HG03196 (cell line): ENCODE data around the gene GC.
"Not testable (repeated sequence)": the region's sequence is repeated elsewhere in the genome, so short reads cannot be mapped to it uniquely, and the experiment has no call there.

Experiments
- ATAC-seq: cut with Tn5 transposase; IDR thresholded peaks from one replicate; pipeline ENCODE4 v1.9.1; 2021; ENCODE audit not compliant: unreplicated experiment

The GC gene

DNA sequence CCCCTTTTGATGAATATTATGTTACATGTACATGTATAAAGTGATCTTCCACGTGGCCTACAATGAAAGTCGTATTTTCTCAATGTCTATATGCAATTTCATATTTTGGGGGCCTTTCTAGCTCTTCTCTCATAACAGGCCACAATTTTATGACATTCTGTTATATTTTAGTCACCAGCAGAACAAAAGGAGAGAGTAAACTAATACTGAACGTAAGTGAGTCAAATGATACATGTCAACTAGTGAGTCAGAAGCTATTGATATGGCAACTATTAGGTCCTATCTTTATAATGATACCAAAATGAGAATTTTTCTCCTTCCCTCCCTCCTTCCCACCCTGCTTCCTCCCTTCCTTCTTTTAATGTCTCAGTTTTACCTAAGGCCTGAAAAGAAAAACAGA is 14.4 kb downstream of the GC start:
- ATAC-seq, result no peak

- no peak for ATAC-seq
These were observed 15.8 kb downstream of the GC start for GRCh38 chr4:71768123-71768522.

DNA sequence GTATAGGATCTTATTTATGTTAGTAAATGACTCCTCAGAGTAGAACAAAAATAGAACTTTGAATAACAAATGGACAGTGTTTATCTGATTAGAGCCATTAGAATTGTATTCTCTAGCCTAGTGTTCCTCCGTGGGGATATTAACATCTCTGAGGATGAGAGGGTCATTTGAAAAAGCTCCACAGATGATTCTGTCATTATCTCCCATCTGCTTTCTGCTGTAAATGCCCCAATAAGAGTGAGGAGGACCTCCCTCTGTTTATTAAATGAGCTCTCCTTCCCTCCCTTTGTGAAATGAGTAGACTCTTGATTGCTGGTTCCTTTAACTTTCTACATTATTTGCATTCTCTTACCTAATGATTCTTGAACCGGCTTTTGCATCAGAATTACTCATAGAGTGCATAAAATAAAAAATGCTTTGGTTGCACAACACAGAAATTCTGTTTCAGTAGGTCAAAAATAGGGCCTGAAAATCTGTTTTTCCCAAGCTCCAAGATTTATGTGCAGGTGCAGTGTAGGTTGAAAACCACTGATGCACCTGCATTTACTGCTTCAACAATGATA is 18.0 kb downstream of the GC start:
- no peak for ATAC-seq

GRCh38 chr4:71765350-71765749 is 18.5 kb downstream of the GC start:
- ATAC-seq, result no peak

- no peak for ATAC-seq
These were observed 31.4 kb downstream of the GC start for GRCh38 chr4:71752383-71753042.

DNA sequence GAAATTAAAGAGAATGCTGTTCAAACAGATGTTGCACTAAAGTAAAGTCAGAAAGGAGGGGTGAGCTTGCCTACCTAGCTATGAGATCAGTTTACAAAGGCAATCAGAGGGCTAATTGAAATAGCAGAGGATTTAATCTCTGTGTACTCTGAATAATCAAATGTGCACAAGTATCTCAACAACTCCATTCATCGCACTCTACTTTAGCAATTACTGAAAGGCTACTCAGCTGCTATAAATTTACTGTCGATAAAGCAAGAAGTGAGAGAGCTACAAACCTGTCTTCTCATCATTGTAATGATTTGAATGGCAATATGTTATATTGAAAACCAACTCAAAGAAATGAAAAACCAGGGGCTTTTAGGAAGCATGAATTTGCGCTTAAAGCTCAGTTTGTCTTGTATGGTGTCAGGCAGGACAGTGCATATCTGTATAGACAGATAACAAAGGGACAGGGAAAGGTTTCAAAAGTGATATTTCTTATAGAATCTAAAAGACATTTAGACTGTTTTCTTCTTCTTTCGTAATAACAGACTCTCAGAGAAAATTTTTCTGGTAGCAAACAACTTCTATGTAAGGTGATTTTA is 34.8 kb downstream of the GC start:
- no peak for ATAC-seq

DNA sequence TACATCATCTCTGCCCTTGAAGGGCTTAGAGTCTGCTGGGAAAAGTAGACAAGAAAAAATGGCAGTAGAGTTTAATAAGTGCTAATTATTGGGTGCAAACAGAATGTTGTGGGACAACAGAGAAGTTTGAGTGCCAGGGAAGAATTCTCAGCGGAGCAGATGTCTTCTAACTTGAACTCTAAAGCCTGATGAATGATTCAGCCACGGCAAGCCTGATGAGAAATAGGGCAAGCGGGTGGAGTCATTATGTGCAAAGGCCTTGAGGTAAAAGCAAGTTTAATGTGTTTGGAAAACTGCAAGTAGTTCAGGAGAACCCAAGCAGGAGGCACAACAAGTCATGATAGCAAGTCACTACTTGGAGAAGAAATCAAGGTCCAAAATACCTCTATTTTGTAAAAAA is 37.5 kb downstream of the GC start:
- no peak for ATAC-seq

DNA sequence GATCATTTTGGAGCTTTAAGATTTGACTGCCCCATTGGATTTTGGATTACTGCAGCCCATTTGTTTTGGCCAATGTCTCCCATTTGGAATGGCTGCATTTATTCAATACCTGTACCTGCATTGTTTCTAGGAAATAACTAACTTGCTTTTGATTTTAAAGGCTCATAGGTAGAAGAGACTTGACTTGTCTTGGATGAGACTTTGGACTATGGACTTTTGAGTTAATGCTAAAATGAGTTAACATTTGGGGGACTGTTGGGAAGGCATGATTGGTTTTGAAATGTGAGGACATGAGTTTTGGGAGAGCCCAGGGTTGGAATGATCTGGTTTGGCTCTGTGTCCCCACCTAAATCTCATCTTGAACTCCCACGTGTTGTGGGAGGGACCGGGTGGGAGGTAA is 45.1 kb downstream of the GC start:
- ATAC-seq, result not testable (repeated sequence)

DNA sequence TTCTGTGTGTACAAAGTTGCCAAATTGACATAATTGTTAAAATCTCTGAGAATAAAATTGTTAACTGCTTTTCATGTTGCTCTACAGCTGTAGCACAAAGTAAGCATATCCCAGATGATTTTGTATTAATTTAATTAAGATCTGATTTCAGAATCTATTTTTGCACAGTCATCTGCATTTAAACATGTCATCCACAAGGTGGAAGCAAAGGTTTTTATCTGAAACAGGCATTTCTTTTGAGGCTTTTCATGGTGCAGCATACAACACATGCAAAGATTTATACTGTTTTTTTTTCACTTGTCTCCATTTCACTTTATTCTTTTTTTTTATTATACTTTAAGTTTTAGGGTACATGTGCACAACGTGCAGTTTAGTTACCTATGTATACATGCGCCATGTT is 51.2 kb downstream of the GC start:
- ATAC-seq, result no peak

- ATAC-seq, result no peak
These were observed 51.8 kb downstream of the GC start for GRCh38 chr4:71732066-71732465.

GRCh38 chr4:71729856-71730255 is 54.0 kb downstream of the GC start:
- ATAC-seq, result no peak

DNA sequence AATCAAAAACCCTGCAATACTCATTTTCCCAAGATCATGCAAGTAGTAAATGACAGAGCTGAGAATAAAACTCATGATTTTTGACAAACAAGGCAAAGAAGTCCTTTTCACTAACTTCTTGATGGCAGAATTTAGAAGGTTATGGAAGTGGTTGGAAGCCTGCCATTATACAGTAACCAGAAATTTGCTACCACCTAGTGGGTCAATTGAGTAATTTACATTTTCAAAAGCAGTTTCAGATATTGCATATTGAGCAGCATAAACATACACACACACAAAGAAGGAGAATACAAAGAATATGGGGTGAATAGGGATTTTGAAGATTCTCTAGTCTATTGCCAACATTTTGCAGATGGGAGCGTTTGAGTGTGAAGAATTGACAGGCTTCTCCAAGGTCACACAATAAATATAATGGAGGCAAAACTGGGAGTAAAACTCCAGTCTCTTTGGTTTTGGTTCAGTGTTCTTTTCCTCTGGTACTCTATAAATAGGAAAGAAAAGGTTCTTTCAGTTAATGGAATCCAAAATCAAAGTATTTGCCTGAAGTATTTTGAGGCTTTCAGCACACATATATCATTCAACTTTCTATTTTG is 70.2 kb downstream of the GC start:
- peak; percentile 76 for ATAC-seq

- ATAC-seq, result no peak
These were observed 71.9 kb downstream of the GC start for GRCh38 chr4:71711985-71712348.

GRCh38 chr4:71711044-71711984 is 72.6 kb downstream of the GC start:
- no peak for ATAC-seq

- ATAC-seq, result no peak
These were observed 73.9 kb downstream of the GC start for GRCh38 chr4:71709961-71710360.

GRCh38 chr4:71698141-71698540 is 85.7 kb downstream of the GC start:
- no peak for ATAC-seq

- no peak for ATAC-seq
These were observed 86.8 kb downstream of the GC start for GRCh38 chr4:71697031-71697430.

DNA sequence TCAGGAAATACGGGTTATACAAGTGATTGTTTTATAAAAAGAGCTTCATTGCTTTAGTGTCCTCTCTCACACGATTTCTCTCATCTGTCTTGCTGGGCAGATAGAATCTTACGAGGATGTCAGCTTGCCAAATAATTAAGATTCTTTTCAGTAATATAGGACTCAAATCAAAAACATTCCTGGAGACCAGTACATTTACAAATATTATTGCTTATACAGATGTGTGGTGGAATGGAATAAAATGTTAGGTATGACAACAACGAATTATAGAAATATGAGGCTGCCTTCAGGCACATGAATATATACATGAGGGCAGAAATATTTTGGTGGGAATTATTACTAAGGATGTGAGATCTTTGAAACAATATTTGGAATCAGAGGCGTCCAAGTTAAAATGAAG is 88.9 kb downstream of the GC start:
- ATAC-seq, result no peak

GRCh38 chr4:71692963-71693362 is 90.9 kb downstream of the GC start:
- no peak for ATAC-seq

- no peak for ATAC-seq
These were observed 91.7 kb downstream of the GC start for GRCh38 chr4:71692198-71692597.
